HUES6 (cell line): ENCODE data around the gene LAD1.

ENCODE experiments used
- H3K27ac ChIP-seq: 2 replicates; pipeline ENCODE4 v1.7.0; 2013; ENCODE audit warnings: low read depth, mild to moderate bottlenecking, low read length, inconsistent platforms
- H3K27me3 ChIP-seq: 2 replicates; pipeline ENCODE4 v1.6.1; 2013; ENCODE audit warnings: low read length; ENCODE audit not compliant: control insufficient read depth, insufficient read depth
- H3K36me3 ChIP-seq: 2 replicates; pipeline ENCODE4 v1.6.1; 2013; ENCODE audit warnings: low read length; ENCODE audit not compliant: control insufficient read depth, insufficient read depth
- H3K4me1 ChIP-seq: 2 replicates; pipeline ENCODE4 v1.6.1; 2013; ENCODE audit warnings: low read length; ENCODE audit not compliant: control insufficient read depth, insufficient read depth
- H3K4me3 ChIP-seq: 2 replicates; pipeline ENCODE4 v1.5.1; 2013; ENCODE audit warnings: low read depth, low read length
- H3K9ac ChIP-seq: one replicate; pipeline ENCODE4 v1.6.1; 2013; ENCODE audit warnings: mild to moderate bottlenecking, low read length
- H3K9me3 ChIP-seq: 2 replicates; pipeline ENCODE4 v1.6.1; 2013; ENCODE audit warnings: low read depth, low read length; ENCODE audit not compliant: control insufficient read depth, insufficient read depth

The LAD1 gene

GRCh38 chr1:201364808-201365105 lies 34.4 kb downstream of the LAD1 start:
- peaks cover 3% of the 10 kb centered on the region; the same call in 1 of the 2 replicates for H3K27me3 ChIP-seq
- no peaks in the 10 kb centered on the region for H3K36me3 ChIP-seq
- H3K9me3 ChIP-seq, result no peaks in the 10 kb centered on the region
- no peak overlapping the region for H3K9ac ChIP-seq
- no peak overlapping the region for H3K4me3 ChIP-seq
- H3K4me1 ChIP-seq, result peaks cover 7% of the 10 kb centered on the region; the same call in 1 of the 2 replicates
- no peak overlapping the region for H3K27ac ChIP-seq

- H3K9ac ChIP-seq, result no peak overlapping the region
- no peaks in the 10 kb centered on the region for H3K9me3 ChIP-seq
- H3K27ac ChIP-seq, result no peak overlapping the region
- H3K36me3 ChIP-seq, result no peaks in the 10 kb centered on the region
- peaks cover 7% of the 10 kb centered on the region; the same call in 1 of the 2 replicates for H3K4me1 ChIP-seq
- H3K4me3 ChIP-seq, result no peak overlapping the region
- peaks cover 3% of the 10 kb centered on the region; the same call in 1 of the 2 replicates for H3K27me3 ChIP-seq
Measured at GRCh38 chr1:201363467-201363866, 35.7 kb downstream of the LAD1 start.

GRCh38 chr1:201362906-201363305 lies 36.2 kb downstream of the LAD1 start:
- no peak overlapping the region for H3K27ac ChIP-seq
- no peaks in the 10 kb centered on the region for H3K9me3 ChIP-seq
- H3K36me3 ChIP-seq, result no peaks in the 10 kb centered on the region
- H3K4me1 ChIP-seq, result peaks cover 7% of the 10 kb centered on the region; the same call in 1 of the 2 replicates
- H3K27me3 ChIP-seq, result peaks cover 3% of the 10 kb centered on the region; the same call in 1 of the 2 replicates
- H3K4me3 ChIP-seq, result no peak overlapping the region
- no peak overlapping the region for H3K9ac ChIP-seq

GRCh38 chr1:201361652-201362504 lies 37.2 kb downstream of the LAD1 start:
- no peaks in the 10 kb centered on the region for H3K9me3 ChIP-seq
- H3K36me3 ChIP-seq, result no peaks in the 10 kb centered on the region
- no peaks in the 10 kb centered on the region; the same call in 1 of the 2 replicates for H3K27me3 ChIP-seq
- no peak overlapping the region for H3K9ac ChIP-seq
- no peak overlapping the region for H3K4me3 ChIP-seq
- peaks cover 7% of the 10 kb centered on the region; the same call in 1 of the 2 replicates for H3K4me1 ChIP-seq
- H3K27ac ChIP-seq, result no peak overlapping the region

GRCh38 chr1:201360901-201361651 lies 38.0 kb downstream of the LAD1 start:
- Histone ChIP-seq H3K9ac (no peak overlapping the region), H3K9me3 (no peaks in the 10 kb centered on the region), H3K27me3 (no peaks in the 10 kb centered on the region; the same call in 1 of the 2 replicates), H3K36me3 (no peaks in the 10 kb centered on the region), H3K4me1 (peaks cover 7% of the 10 kb centered on the region; the same call in 1 of the 2 replicates), H3K4me3 (no peak overlapping the region), H3K27ac (no peak overlapping the region)

GRCh38 chr1:201360486-201360885 lies 38.6 kb downstream of the LAD1 start:
- Histone ChIP-seq H3K9ac (no peak overlapping the region), H3K9me3 (no peaks in the 10 kb centered on the region), H3K27ac (no peak overlapping the region), H3K36me3 (no peaks in the 10 kb centered on the region), H3K27me3 (no peaks in the 10 kb centered on the region; the same call in 1 of the 2 replicates), H3K4me1 (peaks cover 7% of the 10 kb centered on the region; the same call in 1 of the 2 replicates), H3K4me3 (no peak overlapping the region)

GRCh38 chr1:201359873-201360210 lies 39.3 kb downstream of the LAD1 start:
- Histone ChIP-seq H3K9ac (no peak overlapping the region), H3K4me3 (no peak overlapping the region), H3K27ac (no peak overlapping the region), H3K27me3 (no peaks in the 10 kb centered on the region; the same call in 1 of the 2 replicates), H3K9me3 (no peaks in the 10 kb centered on the region), H3K36me3 (no peaks in the 10 kb centered on the region), H3K4me1 (peaks cover 7% of the 10 kb centered on the region; the same call in 1 of the 2 replicates)

GRCh38 chr1:201359031-201359872 lies 39.9 kb downstream of the LAD1 start:
- Histone ChIP-seq H3K9me3 (no peaks in the 10 kb centered on the region), H3K4me3 (no peak overlapping the region), H3K27me3 (no peaks in the 10 kb centered on the region; the same call in 1 of the 2 replicates), H3K27ac (no peak overlapping the region), H3K9ac (no peak overlapping the region), H3K4me1 (peaks cover 7% of the 10 kb centered on the region; the same call in 1 of the 2 replicates), H3K36me3 (no peaks in the 10 kb centered on the region)

GRCh38 chr1:201358596-201358995 lies 40.5 kb downstream of the LAD1 start:
- H3K9me3 ChIP-seq, result no peaks in the 10 kb centered on the region
- no peak overlapping the region for H3K9ac ChIP-seq
- no peaks in the 10 kb centered on the region for H3K36me3 ChIP-seq
- H3K27me3 ChIP-seq, result no peaks in the 10 kb centered on the region; the same call in 1 of the 2 replicates
- H3K4me3 ChIP-seq, result no peak overlapping the region
- peaks cover 9% of the 10 kb centered on the region; the same call in 1 of the 2 replicates for H3K4me1 ChIP-seq
- no peak overlapping the region for H3K27ac ChIP-seq

GRCh38 chr1:201357636-201358348 lies 41.3 kb downstream of the LAD1 start:
- H3K9ac ChIP-seq, result no peak overlapping the region
- H3K4me3 ChIP-seq, result no peak overlapping the region
- no peak overlapping the region for H3K27ac ChIP-seq
- H3K36me3 ChIP-seq, result no peaks in the 10 kb centered on the region
- H3K9me3 ChIP-seq, result no peaks in the 10 kb centered on the region
- peaks cover 17% of the 10 kb centered on the region; the same call in 1 of the 2 replicates for H3K4me1 ChIP-seq
- no peaks in the 10 kb centered on the region; the same call in 1 of the 2 replicates for H3K27me3 ChIP-seq
